B cell (primary cell): ENCODE measurements around the gene WDR7. TPM values are rescaled to one million over a fixed set of nuclear protein-coding genes. Genes with fewer than 3 reads are reported as not detected.

Experiments
- ATAC-seq: fragments of 200-7000 bp; cut with Tn5 transposase; one replicate; pipeline ENCODE4 v1.10.0; 2021; ENCODE audit warnings: low read depth, mild to moderate bottlenecking, moderate number of reproducible peaks, moderate library complexity
- CTCF ChIA-PET: fragments of 350-600 bp; sonication (Branson Sonifier 250); formaldehyde crosslinking; loops from one replicate; lab custom pipeline; 2021; ENCODE audit warnings: antibody characterized with exemption, inconsistent platforms; lab: Charles Lee
- POLR2A ChIA-PET: fragments of 350-600 bp; sonication (Branson Sonifier 250); formaldehyde crosslinking; loops from one replicate; lab custom pipeline; 2021; ENCODE audit warnings: antibody characterized with exemption; lab: Charles Lee
- DNase-seq: peaks from one replicate; pipeline ENCODE4 v3.0.0; 2013
- H2AFZ ChIP-seq: 2 replicates; pipeline ENCODE4 v1.6.1; 2012; ENCODE audit warnings: mild to moderate bottlenecking, low read depth, low read length; ENCODE audit not compliant: insufficient read depth, poor library complexity, severe bottlenecking
- H3K27ac ChIP-seq, 2 donors: 1 replicate in 1 of 2; 2 replicates in 1 of 2; pipeline ENCODE4 v1.5.1; 2012 to 2013; ENCODE audit warnings: low read length in 2 of 2, mild to moderate bottlenecking in 2 of 2, moderate library complexity in 1 of 2
- H3K27me3 ChIP-seq, 4 experiments: fragments of 200-600 bp in 1 of 4; sonication (generic) in 1 of 4; replicated peaks in 1 of 4; 1 replicate in 2 of 4; 2 replicates in 2 of 4; pipeline versions ENCODE4 v1.6.1 to v1.7.0; 2013 to 2016; ENCODE audit warnings: low read length in 3 of 4, mild to moderate bottlenecking in 2 of 4, mixed read lengths in 1 of 4, moderate library complexity in 1 of 4; ENCODE audit not compliant: insufficient read depth in 4 of 4, control insufficient read depth in 3 of 4; ENCODE audit errors: control extremely low read depth in 1 of 4
- H3K36me3 ChIP-seq, 2 experiments: replicated peaks in 1 of 2; 1 replicate in 1 of 2; 2 replicates in 1 of 2; pipeline versions ENCODE4 v1.6.1 to v1.7.1; 2013; ENCODE audit warnings: low read length in 1 of 2; ENCODE audit not compliant: insufficient read depth in 2 of 2, control insufficient read depth in 1 of 2; ENCODE audit errors: control extremely low read depth in 1 of 2, extremely low read depth in 1 of 2
- H3K4me1 ChIP-seq, 2 donors: fragments of 200-600 bp in 1 of 2; sonication (generic) in 1 of 2; 1 replicate in 1 of 2; 2 replicates in 1 of 2; pipeline versions ENCODE4 v1.5.1 to v1.6.1; 2013 to 2017; ENCODE audit warnings: low read length in 2 of 2; ENCODE audit not compliant: control insufficient read depth in 2 of 2, insufficient read depth in 2 of 2
- H3K4me2 ChIP-seq: replicated peaks from 2 replicates; pipeline ENCODE3; 2012; ENCODE audit warnings: mild to moderate bottlenecking, low read depth, low read length; ENCODE audit not compliant: poor library complexity, severe bottlenecking
- H3K4me3 ChIP-seq, 5 experiments: fragments of 200-600 bp in 1 of 5; sonication (generic) in 1 of 5; 1 replicate in 3 of 5; 2 replicates in 2 of 5; pipeline versions ENCODE4 v1.5.1 to v1.7.0; 2011 to 2016; ENCODE audit warnings: low read length in 4 of 5, mild to moderate bottlenecking in 4 of 5, low read depth in 2 of 5, control low read depth in 1 of 5, moderate library complexity in 1 of 5; ENCODE audit not compliant: insufficient read depth in 1 of 5; ENCODE audit errors: control extremely low read depth in 1 of 5, extremely low read depth in 1 of 5
- H3K79me2 ChIP-seq: fragments of 200-600 bp; sonication (generic); one replicate; pipeline ENCODE4 v1.6.0; 2016; ENCODE audit warnings: low read length; ENCODE audit not compliant: control insufficient read depth, insufficient read depth
- H3K9ac ChIP-seq: fragments of 200-600 bp; sonication (generic); 2 replicates; pipeline ENCODE4 v1.6.1; 2017; ENCODE audit warnings: mild to moderate bottlenecking, low read length, moderate library complexity
- H3K9me3 ChIP-seq, 3 donors: one replicate each; pipeline versions ENCODE4 v1.6.1 to v1.7.1; 2013; ENCODE audit warnings: low read length in 2 of 3; ENCODE audit not compliant: control insufficient read depth in 2 of 3, insufficient read depth in 1 of 3; ENCODE audit errors: control extremely low read depth in 1 of 3
- H4K20me1 ChIP-seq: 2 replicates; pipeline ENCODE4 v1.6.0; 2012; ENCODE audit warnings: mild to moderate bottlenecking, low read length; ENCODE audit not compliant: insufficient read depth, control insufficient read depth, poor library complexity, severe bottlenecking
- H3K27ac Mint-ChIP-seq: one replicate; pipeline ENCODE4 v1.8.0; 2021; ENCODE audit warnings: mixed read lengths
- H3K27me3 Mint-ChIP-seq: one replicate; pipeline ENCODE4 v1.8.0; 2021; ENCODE audit warnings: mixed read lengths
- H3K4me1 Mint-ChIP-seq: one replicate; pipeline ENCODE4 v1.8.0; 2021; ENCODE audit warnings: mixed read lengths
- H3K4me3 Mint-ChIP-seq: one replicate; pipeline ENCODE4 v1.8.0; 2021; ENCODE audit warnings: mixed read lengths
- H3K9me3 Mint-ChIP-seq: one replicate; pipeline ENCODE4 v1.8.0; 2022; ENCODE audit warnings: mixed read lengths; ENCODE audit not compliant: insufficient read depth
- EZH2 ChIP-seq: IDR thresholded peaks from 2 replicates; pipeline ENCODE4 v1.6.1; 2012; ENCODE audit warnings: borderline replicate concordance, low read depth, mild to moderate bottlenecking, moderate library complexity, low read length; ENCODE audit not compliant: insufficient read depth, poor library complexity, severe bottlenecking
- WGBS: methylation state at CpG from one replicate; pipeline ENCODE4 v1.1.5; 2013; ENCODE audit warnings: missing lambda C conversion rate; ENCODE audit not compliant: insufficient coverage; 5-methylcytosine and 5-hydroxymethylcytosine counted together
- intact Hi-C: fragments of 100-400 bp; cut with micrococcal nuclease; formaldehyde crosslinking; loops from one replicate; pipeline ENCODE4 v1.10.0; 2022
- polyA plus RNA-seq: library from polyadenylated mRNA; depleted of rRNA; stranded (reverse); fragments of >200 nt; gene quantifications from 2 replicates; pipeline ENCODE4 v1.2.3, GENCODE V29; 2012
- total RNA-seq, 2 donors: library from RNA; stranded (reverse); fragments of 120-200 nt in 1 of 2; gene quantifications; 1 replicate in 1 of 2; 2 replicates in 1 of 2; pipeline versions ENCODE4 v1.2.3 to v1.2.4, GENCODE V29; 2013 to 2022
- TF ChIP-seq, protein P1 (sequence below): fragments of 200-600 bp; IDR thresholded peaks from one replicate; pipeline ENCODE4 v1.8.0; 2022; ENCODE audit warnings: antibody characterized with exemption, mild to moderate bottlenecking

Gene WDR7
- total and polyA plus RNA-seq, 2 donors (not counting 1 experiment from before 2014, with no cell fraction given): 5.5 to 45.0 TPM

DNA sequence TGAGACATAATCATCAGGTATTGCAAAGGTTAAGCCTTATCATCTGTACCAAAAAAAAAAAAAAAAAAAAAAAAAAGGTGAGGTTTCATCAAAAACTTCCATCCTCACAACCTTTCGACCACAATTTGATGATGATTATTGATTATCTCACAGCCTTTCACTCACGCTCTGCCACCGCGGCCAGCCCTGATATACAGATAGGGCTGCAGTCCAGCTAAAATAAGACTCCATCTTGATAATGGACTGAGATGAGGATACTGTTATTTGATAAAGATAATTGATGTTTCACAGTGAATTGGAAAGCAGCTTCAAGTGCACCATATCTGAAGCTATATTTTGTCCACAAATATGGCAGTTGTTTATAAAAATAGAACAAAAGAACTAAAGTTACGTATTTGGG lies 336.1 kb downstream of the WDR7 start:
- no peak overlapping the region for H3K4me2 ChIP-seq
- no CpG with 5 or more reads among the region's 5 CpGs for WGBS
- no peaks in the 10 kb centered on the region for H3K36me3 ChIP-seq
- H2AFZ ChIP-seq: no peak overlapping the region
- H3K79me2 ChIP-seq: no peaks in the 10 kb centered on the region
- Mint-ChIP-seq H3K27ac (no peak overlapping the region), H3K4me1 (peaks cover 4% of the 10 kb centered on the region), H3K4me3 (no peak overlapping the region), H3K9me3 (peaks cover 3% of the 10 kb centered on the region), H3K27me3 (no peaks in the 10 kb centered on the region)
- no peak overlapping the region for H3K27ac ChIP-seq
- ATAC-seq (no peak), DNase-seq (no peak)
- H3K9me3 ChIP-seq: peaks cover 0 to 3% (median 0%) of the 10 kb centered on the region in 3 donors
- ChIA-PET CTCF (no interaction called here), POLR2A (no interaction called here)
- no peak overlapping the region for H3K9ac ChIP-seq
- H3K27me3 ChIP-seq: no peaks in the 10 kb centered on the region
- intact Hi-C loops: no loop called here
- H3K4me3 ChIP-seq: no peak overlapping the region
- H4K20me1 ChIP-seq: no peaks in the 10 kb centered on the region
- H3K4me1 ChIP-seq: no peaks in the 10 kb centered on the region
- TF ChIP-seq EZH2: no peak
- TF ChIP-seq, protein P1, sequence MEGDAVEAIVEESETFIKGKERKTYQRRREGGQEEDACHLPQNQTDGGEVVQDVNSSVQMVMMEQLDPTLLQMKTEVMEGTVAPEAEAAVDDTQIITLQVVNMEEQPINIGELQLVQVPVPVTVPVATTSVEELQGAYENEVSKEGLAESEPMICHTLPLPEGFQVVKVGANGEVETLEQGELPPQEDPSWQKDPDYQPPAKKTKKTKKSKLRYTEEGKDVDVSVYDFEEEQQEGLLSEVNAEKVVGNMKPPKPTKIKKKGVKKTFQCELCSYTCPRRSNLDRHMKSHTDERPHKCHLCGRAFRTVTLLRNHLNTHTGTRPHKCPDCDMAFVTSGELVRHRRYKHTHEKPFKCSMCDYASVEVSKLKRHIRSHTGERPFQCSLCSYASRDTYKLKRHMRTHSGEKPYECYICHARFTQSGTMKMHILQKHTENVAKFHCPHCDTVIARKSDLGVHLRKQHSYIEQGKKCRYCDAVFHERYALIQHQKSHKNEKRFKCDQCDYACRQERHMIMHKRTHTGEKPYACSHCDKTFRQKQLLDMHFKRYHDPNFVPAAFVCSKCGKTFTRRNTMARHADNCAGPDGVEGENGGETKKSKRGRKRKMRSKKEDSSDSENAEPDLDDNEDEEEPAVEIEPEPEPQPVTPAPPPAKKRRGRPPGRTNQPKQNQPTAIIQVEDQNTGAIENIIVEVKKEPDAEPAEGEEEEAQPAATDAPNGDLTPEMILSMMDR: no peak

DNA sequence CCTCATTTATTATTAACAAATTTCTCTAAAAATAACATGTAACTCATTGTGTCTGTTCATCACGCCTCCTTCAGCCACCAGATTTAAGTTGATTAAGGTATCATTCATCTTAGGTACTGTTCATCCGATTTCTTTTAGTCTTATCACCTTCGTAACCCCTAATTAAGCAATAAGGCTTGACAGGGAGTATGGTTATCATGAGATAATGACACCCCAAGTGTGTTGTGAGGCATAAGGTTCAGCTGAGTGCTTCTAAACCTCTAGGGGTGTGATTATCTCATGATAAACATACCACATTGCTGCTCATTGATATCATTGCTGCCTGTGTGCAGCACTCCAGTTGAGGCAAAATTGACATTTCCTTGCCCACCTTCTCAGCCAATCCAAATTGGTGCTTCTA lies 336.9 kb downstream of the WDR7 start:
- no peaks in the 10 kb centered on the region for H3K4me1 Mint-ChIP-seq
- no peak for ATAC-seq
- H3K4me1 ChIP-seq: no peaks in the 10 kb centered on the region
- H3K9ac ChIP-seq: no peak overlapping the region
- no peaks in the 10 kb centered on the region for H3K79me2 ChIP-seq
- no peaks in the 10 kb centered on the region for H3K27me3 ChIP-seq
- peaks cover 3% of the 10 kb centered on the region for H3K9me3 Mint-ChIP-seq
- H3K27me3 Mint-ChIP-seq: no peaks in the 10 kb centered on the region
- TF ChIP-seq EZH2: no peak
- TF ChIP-seq, protein P1: no peak
- intact Hi-C loops: no loop called here
- H3K27ac Mint-ChIP-seq: no peak overlapping the region
- H3K36me3 ChIP-seq: no peaks in the 10 kb centered on the region
- no peak for DNase-seq
- H3K27ac ChIP-seq: no peak overlapping the region
- no peaks in the 10 kb centered on the region for H4K20me1 ChIP-seq
- H3K4me3 ChIP-seq: no peak overlapping the region
- ChIA-PET POLR2A (no interaction called here), CTCF (no interaction called here)
- H3K4me2 ChIP-seq: no peak overlapping the region
- H3K4me3 Mint-ChIP-seq: no peak overlapping the region
- peaks cover 0 to 3% (median 0%) of the 10 kb centered on the region in 3 donors for H3K9me3 ChIP-seq
- WGBS: no CpG with 5 or more reads among the region's 3 CpGs
- no peak overlapping the region for H2AFZ ChIP-seq
